Ishikawa (cell line): ENCODE results near the gene BAIAP3.
A peak's percentile ranks its signal among the peaks of the same experiment; 100 is the strongest.

Source experiments
- CEBPB ChIP-seq: IDR thresholded peaks from 2 replicates; pipeline ENCODE4 v1.6.1; 2012
- CREB1 ChIP-seq: IDR thresholded peaks from 2 replicates; pipeline ENCODE4 v1.6.1; 2012; ENCODE audit warnings: low read depth
- EGR1 ChIP-seq: IDR thresholded peaks from 2 replicates; pipeline ENCODE4 v1.6.1; 2012
- EP300 ChIP-seq: IDR thresholded peaks from 2 replicates; pipeline ENCODE4 v1.6.1; 2012; ENCODE audit warnings: borderline replicate concordance
- FOXM1 ChIP-seq: IDR thresholded peaks from 2 replicates; pipeline ENCODE4 v1.6.1; 2012; ENCODE audit warnings: low read depth, borderline replicate concordance
- MAX ChIP-seq: IDR thresholded peaks from 2 replicates; pipeline ENCODE4 v1.6.1; 2012
- NFIC ChIP-seq: IDR thresholded peaks from 2 replicates; pipeline ENCODE4 v1.6.1; 2012
- RAD21 ChIP-seq: IDR thresholded peaks from 2 replicates; pipeline ENCODE4 v1.6.1; 2012; ENCODE audit warnings: low read depth
- REST ChIP-seq: IDR thresholded peaks from 2 replicates; pipeline ENCODE4 v1.6.1; 2012; ENCODE audit warnings: low read depth, mild to moderate bottlenecking
- TAF1 ChIP-seq: IDR thresholded peaks from 2 replicates; pipeline ENCODE4 v1.6.1; 2012; ENCODE audit warnings: low read depth, mild to moderate bottlenecking
- TCF12 ChIP-seq: IDR thresholded peaks from 2 replicates; pipeline ENCODE4 v1.6.1; 2012; ENCODE audit warnings: low read depth
- TEAD4 ChIP-seq: IDR thresholded peaks from 2 replicates; pipeline ENCODE4 v1.6.1; 2012
- USF1 ChIP-seq: IDR thresholded peaks from 2 replicates; pipeline ENCODE4 v1.6.1; 2012
- YY1 ChIP-seq: IDR thresholded peaks from 2 replicates; pipeline ENCODE4 v1.6.1; 2012; ENCODE audit warnings: low read depth
- ZBTB7A ChIP-seq: IDR thresholded peaks from 2 replicates; pipeline ENCODE4 v1.6.1; 2012; ENCODE audit warnings: low read depth

BAIAP3 gene

GRCh38 chr16:1377406-1378010 lies 44.1 kb downstream of the BAIAP3 start:
- TF ChIP-seq RAD21 (no peak), USF1 (no peak), NFIC (no peak), ZBTB7A (no peak), EGR1 (no peak), YY1 (no peak), FOXM1 (no peak), CEBPB (no peak), CREB1 (no peak)

- TF ChIP-seq NFIC (peak; percentile 25; the same call in 1 of the 2 replicates), TEAD4 (no peak)
Measured at GRCh38 chr16:1378087-1378803, 44.8 kb downstream of the BAIAP3 start.

- 0 out of 2 replicates have a peak, but pooled peaks have one; percentile 41 for TF ChIP-seq TCF12
- TF ChIP-seq CEBPB, result no peak
Measured at GRCh38 chr16:1378804-1379303, 45.4 kb downstream of the BAIAP3 start.

- TF ChIP-seq NFIC, result peak; percentile 15; the same call in 1 of the 2 replicates
- TF ChIP-seq ZBTB7A, result peak; percentile 70; the same call in 1 of the 2 replicates
- TF ChIP-seq USF1, result no peak
- no peak for TF ChIP-seq REST
- no peak for TF ChIP-seq TEAD4
- 0 out of 2 replicates have a peak, but pooled peaks have one; percentile 7 for TF ChIP-seq TCF12
- TF ChIP-seq CEBPB, result no peak
- TF ChIP-seq TAF1, result peak; percentile 48; the same call in 1 of the 2 replicates
- TF ChIP-seq MAX, result peak; percentile 68; the same call in 1 of the 2 replicates
Measured at GRCh38 chr16:1379304-1380076, 46.0 kb downstream of the BAIAP3 start.

GRCh38 chr16:1380195-1380594 lies 46.8 kb downstream of the BAIAP3 start:
- no peak for TF ChIP-seq MAX
- no peak for TF ChIP-seq USF1
- no peak for TF ChIP-seq RAD21
- no peak for TF ChIP-seq CREB1
- no peak for TF ChIP-seq EGR1
- no peak for TF ChIP-seq TEAD4
- no peak for TF ChIP-seq FOXM1
- no peak for TF ChIP-seq TCF12
- TF ChIP-seq YY1, result no peak
- TF ChIP-seq NFIC, result no peak
- no peak for TF ChIP-seq REST
- no peak for TF ChIP-seq TAF1
- TF ChIP-seq CEBPB, result no peak
- TF ChIP-seq EP300, result no peak
- no peak for TF ChIP-seq ZBTB7A
